Loucy (cell line): ENCODE data around the gene ARHGAP24.

Source experiments
- H2AFZ ChIP-seq: fragments of 200-600 bp; sonication (generic); 2 replicates; pipeline ENCODE4 v1.6.0; 2016; ENCODE audit warnings: antibody characterized with exemption, mild to moderate bottlenecking, low read length, moderate library complexity
- H3F3A ChIP-seq: fragments of 200-600 bp; 2 replicates; pipeline ENCODE4 v1.6.0; 2016; ENCODE audit warnings: antibody characterized with exemption, low read depth, mild to moderate bottlenecking
- H3K27me3 ChIP-seq: fragments of 200-600 bp; sonication (generic); 2 replicates; pipeline ENCODE4 v1.6.1; 2014; ENCODE audit warnings: low read length, mild to moderate bottlenecking; ENCODE audit not compliant: insufficient read depth, poor library complexity, severe bottlenecking
- H3K36me3 ChIP-seq: fragments of 200-600 bp; sonication (generic); 2 replicates; pipeline ENCODE4 v1.6.1; 2016; ENCODE audit warnings: low read length; ENCODE audit not compliant: insufficient read depth
- H3K4me1 ChIP-seq: fragments of 200-600 bp; sonication (generic); 2 replicates; pipeline ENCODE4 v1.5.1; 2014; ENCODE audit warnings: low read length, mild to moderate bottlenecking; ENCODE audit not compliant: insufficient read depth, poor library complexity, severe bottlenecking
- H3K4me2 ChIP-seq: fragments of 200-600 bp; sonication (generic); 2 replicates; pipeline ENCODE4 v1.6.0; 2014; ENCODE audit warnings: antibody characterized with exemption, low read length, low read depth, mild to moderate bottlenecking; ENCODE audit not compliant: poor library complexity, severe bottlenecking
- H3K4me3 ChIP-seq: fragments of 200-600 bp; sonication (generic); 2 replicates; pipeline ENCODE4 v1.5.1; 2014; ENCODE audit warnings: low read length, mild to moderate bottlenecking, mixed read lengths; ENCODE audit not compliant: poor library complexity, severe bottlenecking
- H3K79me2 ChIP-seq: fragments of 200-600 bp; sonication (generic); 2 replicates; pipeline ENCODE4 v1.6.1; 2014; ENCODE audit warnings: low read length; ENCODE audit not compliant: insufficient read depth
- H3K9ac ChIP-seq: fragments of 200-600 bp; sonication (generic); 2 replicates; pipeline ENCODE4 v1.6.0; 2014; ENCODE audit warnings: mild to moderate bottlenecking, low read depth, low read length, moderate library complexity; ENCODE audit not compliant: poor library complexity, severe bottlenecking
- H3K9me2 ChIP-seq: fragments of 200-600 bp; sonication (generic); replicated peaks from 2 replicates; pipeline ENCODE4 v1.6.1; 2016; ENCODE audit warnings: low read depth, low read length, mixed read lengths
- H3K9me3 ChIP-seq: fragments of 200-600 bp; sonication (generic); 2 replicates; pipeline ENCODE4 v1.6.1; 2014; ENCODE audit warnings: mild to moderate bottlenecking, antibody characterized with exemption, low read length, low read depth; ENCODE audit not compliant: insufficient read depth
- H4K20me1 ChIP-seq: fragments of 200-600 bp; sonication (generic); 2 replicates; pipeline ENCODE4 v1.6.0; 2014; ENCODE audit warnings: antibody characterized with exemption, low read length, mild to moderate bottlenecking; ENCODE audit not compliant: insufficient read depth, poor library complexity, severe bottlenecking
- CTCF ChIP-seq: fragments of 200-600 bp; sonication (generic); conservative IDR thresholded peaks from 2 replicates; pipeline ENCODE4 v1.5.1; 2014; ENCODE audit warnings: mild to moderate bottlenecking, antibody characterized with exemption, low read length
- EZH2phosphoT487 ChIP-seq: fragments of 200-600 bp; IDR thresholded peaks from 2 replicates; pipeline ENCODE4 v1.6.1; 2018; ENCODE audit warnings: antibody characterized with exemption, mild to moderate bottlenecking, moderate library complexity, borderline replicate concordance

The ARHGAP24 gene

GRCh38 chr4:85673540-85673939 lies 198.6 kb downstream of the ARHGAP24 start:
- no peaks in the 10 kb centered on the region for H4K20me1 ChIP-seq
- no peaks in the 10 kb centered on the region for H3F3A ChIP-seq
- H3K9me3 ChIP-seq = no peaks in the 10 kb centered on the region
- H3K79me2 ChIP-seq = no peaks in the 10 kb centered on the region
- H3K27me3 ChIP-seq = no peaks in the 10 kb centered on the region
- no peak overlapping the region for H3K4me3 ChIP-seq
- no peak overlapping the region for H3K9ac ChIP-seq
- no peaks in the 10 kb centered on the region for H3K36me3 ChIP-seq
- no peak for TF ChIP-seq CTCF
- TF ChIP-seq EZH2phosphoT487 = no peak
- no peak overlapping the region for H3K4me2 ChIP-seq
- H2AFZ ChIP-seq = no peak overlapping the region
- no peaks in the 10 kb centered on the region for H3K4me1 ChIP-seq
- H3K9me2 ChIP-seq = no peaks in the 10 kb centered on the region

GRCh38 chr4:85675076-85676049 lies 200.4 kb downstream of the ARHGAP24 start:
- H3K4me2 ChIP-seq = no peak overlapping the region
- TF ChIP-seq CTCF (no peak), EZH2phosphoT487 (no peak)
- no peak overlapping the region for H3K4me3 ChIP-seq
- no peaks in the 10 kb centered on the region for H3K9me3 ChIP-seq
- H4K20me1 ChIP-seq = no peaks in the 10 kb centered on the region
- H3K9me2 ChIP-seq = no peaks in the 10 kb centered on the region
- no peaks in the 10 kb centered on the region for H3K4me1 ChIP-seq
- no peaks in the 10 kb centered on the region for H3K27me3 ChIP-seq
- no peak overlapping the region for H2AFZ ChIP-seq
- no peak overlapping the region for H3K9ac ChIP-seq
- no peaks in the 10 kb centered on the region for H3K79me2 ChIP-seq
- no peaks in the 10 kb centered on the region for H3F3A ChIP-seq
- H3K36me3 ChIP-seq = no peaks in the 10 kb centered on the region

GRCh38 chr4:85676050-85676425 lies 201.1 kb downstream of the ARHGAP24 start:
- no peaks in the 10 kb centered on the region for H3K9me3 ChIP-seq
- no peaks in the 10 kb centered on the region for H3K27me3 ChIP-seq

More at GRCh38 chr4:85676050-85676425, 201.1 kb downstream of the ARHGAP24 start:
- H3K9ac ChIP-seq = no peak overlapping the region
- TF ChIP-seq CTCF = no peak
- TF ChIP-seq EZH2phosphoT487 = no peak
- no peaks in the 10 kb centered on the region for H3F3A ChIP-seq
- no peak overlapping the region for H3K4me2 ChIP-seq
- H4K20me1 ChIP-seq = no peaks in the 10 kb centered on the region
- no peaks in the 10 kb centered on the region for H3K36me3 ChIP-seq
- H3K79me2 ChIP-seq = no peaks in the 10 kb centered on the region
- no peak overlapping the region for H3K4me3 ChIP-seq
- no peaks in the 10 kb centered on the region for H3K4me1 ChIP-seq
- H2AFZ ChIP-seq = no peak overlapping the region
- no peaks in the 10 kb centered on the region for H3K9me2 ChIP-seq
